HCT116 (cell line): Measurements from ENCODE around the gene SLC52A1. TPM values are rescaled to one million over a fixed set of nuclear protein-coding genes. Genes with fewer than 3 reads are reported as not detected.

Experiments used
- ATAC-seq: fragments of 200-7000 bp; cut with Tn5 transposase; 2 replicates; pipeline ENCODE4 v1.9.1; 2020; ENCODE audit warnings: mild to moderate bottlenecking, moderate library complexity
- BruUV-seq: library from RNA; stranded (reverse); fragments of 400-500 nt; replicated peaks from 2 replicates; lab custom pipeline; 2021; lab: Mats Ljungman, UMichigan
- CTCF ChIA-PET: fragments of 300-600 bp; sonication (Branson Sonifier 250); formaldehyde crosslinking; loops from one replicate; lab custom pipeline; 2021; ENCODE audit warnings: antibody characterized with exemption; lab: Charles Lee
- POLR2A ChIA-PET: fragments of 300-600, 350-600 bp; sonication (Branson Sonifier 250); formaldehyde crosslinking; loops from one replicate; lab custom pipeline; 2021; ENCODE audit warnings: antibody characterized with exemption; lab: Charles Lee
- RAD21 ChIA-PET, 2 experiments: fragments of 300-600 bp; sonication (Branson Sonifier 250); formaldehyde crosslinking; loops; one replicate each; lab custom pipeline; 2023; ENCODE audit warnings: low total read pairs in 2 of 2; ENCODE audit not compliant: uncharacterized antibody in 2 of 2, unreplicated experiment in 2 of 2, low non-redundant PET in 1 of 2; lab: Charles Lee
- DNase-seq: peaks from one replicate; pipeline ENCODE4 v3.0.0-alpha.2; 2010; ENCODE audit warnings: low read depth, low spot score
- H2AFZ ChIP-seq: fragments of 200-600 bp; shearing (Covaris generic), sonication (generic); 2 replicates; pipeline ENCODE4 v1.6.1; 2017; ENCODE audit warnings: low read depth, mixed run types, mixed read lengths, antibody characterized with exemption, low read length; ENCODE audit not compliant: poor library complexity, severe bottlenecking
- H3K27ac ChIP-seq: 2 replicates; pipeline ENCODE4 v1.5.1; 2012; ENCODE audit warnings: low read depth, low read length
- H3K27me3 ChIP-seq: fragments of 200-600 bp; sonication (generic); 2 replicates; pipeline ENCODE4 v1.6.1; 2016; ENCODE audit warnings: mixed run types, low read length, mixed read lengths; ENCODE audit not compliant: insufficient read depth
- H3K36me3 ChIP-seq, 2 experiments: fragments of 200-500 bp in 1 of 2; fragments of 200-600 bp in 1 of 2; sonication (Bioruptor generic) in 1 of 2; sonication (generic) in 1 of 2; 2 replicates each; pipeline versions ENCODE4 v1.5.1 to v1.6.1; 2014 to 2016; ENCODE audit warnings: low read length in 2 of 2, inconsistent platforms in 1 of 2, mixed read lengths in 1 of 2, mixed run types in 1 of 2; ENCODE audit not compliant: insufficient read depth in 2 of 2, control insufficient read depth in 1 of 2
- H3K4me1 ChIP-seq, 2 experiments: fragments of 200-600 bp in 1 of 2; sonication (generic) in 1 of 2; 2 replicates each; pipeline versions ENCODE4 v1.5.1 to v1.6.1; 2012 to 2017; ENCODE audit warnings: low read length in 2 of 2, inconsistent platforms in 1 of 2, mild to moderate bottlenecking in 1 of 2, mixed read lengths in 1 of 2, mixed run types in 1 of 2, moderate library complexity in 1 of 2; ENCODE audit not compliant: insufficient read depth in 2 of 2, control insufficient read depth in 1 of 2
- H3K4me2 ChIP-seq: fragments of 200-600 bp; sonication (generic); 2 replicates; pipeline ENCODE4 v1.6.1; 2017; ENCODE audit warnings: mixed run types, low read length, mixed read lengths
- H3K4me3 ChIP-seq, 2 experiments: fragments of 200-600 bp in 1 of 2; sonication (generic) in 1 of 2; replicated peaks in 1 of 2; 2 replicates each; pipeline ENCODE4 v1.5.1; 2011 to 2016; ENCODE audit warnings: low read length in 2 of 2, control low read depth in 1 of 2, low read depth in 1 of 2, mild to moderate bottlenecking in 1 of 2, mixed read lengths in 1 of 2, mixed run types in 1 of 2
- H3K79me2 ChIP-seq: fragments of 200-600 bp; sonication (generic); 2 replicates; pipeline ENCODE4 v1.6.1; 2017; ENCODE audit warnings: mild to moderate bottlenecking, mixed run types, low read length, moderate library complexity, mixed read lengths; ENCODE audit not compliant: insufficient read depth
- H3K9ac ChIP-seq: fragments of 200-600 bp; sonication (generic); 2 replicates; pipeline ENCODE4 v1.6.1; 2016; ENCODE audit warnings: low read length, mixed read lengths
- H3K9me2 ChIP-seq: fragments of 200-600 bp; sonication (generic), shearing (Covaris generic); 2 replicates; pipeline ENCODE4 v1.6.1; 2017; ENCODE audit warnings: mixed run types, mild to moderate bottlenecking, moderate library complexity; ENCODE audit not compliant: insufficient read depth
- H3K9me3 ChIP-seq, 2 experiments: fragments of 200-500 bp in 1 of 2; fragments of 200-600 bp in 1 of 2; sonication (Bioruptor generic) in 1 of 2; sonication (generic) in 1 of 2; 2 replicates each; pipeline ENCODE4 v1.6.1; 2014 to 2017; ENCODE audit warnings: low read length in 2 of 2, mixed read lengths in 2 of 2, inconsistent platforms in 1 of 2, low read depth in 1 of 2, mild to moderate bottlenecking in 1 of 2, mixed run types in 1 of 2, moderate library complexity in 1 of 2; ENCODE audit not compliant: control insufficient read depth in 1 of 2, insufficient read depth in 1 of 2
- H4K20me1 ChIP-seq: fragments of 200-600 bp; sonication (generic), shearing (Covaris generic); 2 replicates; pipeline ENCODE4 v1.6.1; 2017; ENCODE audit warnings: mixed run types, mild to moderate bottlenecking, moderate library complexity; ENCODE audit not compliant: insufficient read depth
- POLR2A ChIP-seq: IDR thresholded peaks from 2 replicates; pipeline ENCODE4 v1.7.0; 2011; ENCODE audit warnings: borderline replicate concordance; ENCODE audit not compliant: insufficient read depth, insufficient read length; ENCODE audit errors: extremely low read depth
- POLR2AphosphoS5 ChIP-seq: IDR thresholded peaks from 2 replicates; pipeline ENCODE4 v1.6.1; 2011; ENCODE audit warnings: mild to moderate bottlenecking, low read depth, low read length, moderate library complexity
- SP1 ChIP-seq: IDR thresholded peaks from 2 replicates; pipeline ENCODE4 v1.6.1; 2012; ENCODE audit warnings: low read depth
- SRF ChIP-seq: IDR thresholded peaks from 2 replicates; pipeline ENCODE4 v1.6.1; 2012; ENCODE audit warnings: low read depth
- ZFX ChIP-seq: fragments of 450-650 bp; IDR thresholded peaks from 2 replicates; pipeline ENCODE4 v1.6.1; 2017
- intact Hi-C: fragments of 100-400 bp; cut with micrococcal nuclease; formaldehyde crosslinking; loops from 2 replicates; pipeline ENCODE4 v1.10.0; 2022
- total RNA-seq: library from RNA; stranded (reverse); gene quantifications from one replicate; pipeline ENCODE4 v1.2.1, GENCODE V29; 2021; ENCODE audit not compliant: unreplicated experiment

Gene SLC52A1
- total RNA-seq, 1 experiment from 2014 or later, result not detected

DNA sequence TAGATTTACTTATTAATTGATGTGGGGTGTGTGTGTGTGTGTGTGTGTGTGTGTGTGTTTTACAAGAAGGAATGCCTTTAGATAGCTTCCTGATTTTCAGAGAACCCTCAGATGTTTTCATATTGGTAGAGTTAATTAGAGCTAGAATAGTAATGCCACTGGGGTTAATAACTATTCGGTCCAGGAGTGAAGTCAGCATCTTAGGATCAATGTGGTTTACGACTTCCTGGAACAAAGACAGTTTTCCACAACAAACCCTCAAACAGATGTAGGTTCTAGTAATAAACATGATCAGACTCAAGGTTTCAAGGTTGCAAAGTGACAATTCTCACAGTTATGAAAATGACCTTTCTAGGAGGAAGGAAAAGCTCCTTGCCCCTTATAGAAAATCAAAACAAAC is 12.2 kb upstream of the SLC52A1 start:
- CTCF ChIA-PET, result no interaction called here

DNA sequence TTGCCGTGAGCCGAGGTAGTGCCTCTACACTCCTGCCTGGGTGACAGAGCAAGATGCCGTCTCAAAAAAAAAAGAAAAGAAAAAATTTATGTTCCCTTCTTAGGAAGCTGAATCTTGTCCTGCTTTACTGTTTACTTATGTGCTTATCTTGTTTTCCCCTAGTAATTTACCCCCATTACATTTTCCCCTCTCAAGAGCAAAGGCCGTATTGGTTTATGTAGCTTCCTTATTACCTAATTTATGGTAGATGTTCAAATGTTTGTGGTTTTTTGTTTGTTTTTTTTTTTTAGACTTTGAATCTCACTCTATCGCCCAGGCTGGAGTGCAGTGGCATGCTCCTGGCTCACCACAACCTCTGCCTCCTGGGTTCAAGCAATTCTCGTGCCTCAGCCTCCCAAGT is 10.3 kb upstream of the SLC52A1 start:
- BruUV-seq, result no TSS peak
- Histone ChIP-seq H4K20me1 (no peaks in the 10 kb centered on the region), H3K9me3 (0 out of 4 replicates have a peak, but pooled peaks cover 0 to 2% of the 10 kb centered on the region in 2 experiments), H3K4me3 (no peak overlapping the region), H3K4me1 (peaks cover 0 to 6% of the 10 kb centered on the region in 2 experiments; a peak in 1 of 4 replicates), H3K36me3 (no peaks in the 10 kb centered on the region), H2AFZ (no peak overlapping the region), H3K9ac (no peak overlapping the region), H3K9me2 (no peaks in the 10 kb centered on the region), H3K27me3 (no peaks in the 10 kb centered on the region), H3K27ac (no peak overlapping the region), H3K79me2 (no peaks in the 10 kb centered on the region), H3K4me2 (no peak overlapping the region)
- no peak for TF ChIP-seq POLR2A
- ATAC-seq (no peak), DNase-seq (no peak)
- CTCF ChIA-PET, result interaction anchor here (1.2 kb wide), 1 partner anchor 10 kb away, joined by 3 read pairs; no protein-coding TSS in a partner anchor
- RAD21 ChIA-PET, result no interaction called here
- intact Hi-C loops, result no loop called here
- POLR2A ChIA-PET, result no interaction called here

More for the DNA sequence above, 12.2 kb upstream of the SLC52A1 start:
- no peaks in the 10 kb centered on the region for H3K36me3 ChIP-seq
- peaks cover 0 to 5% of the 10 kb centered on the region in 2 experiments; a peak in 1 of 4 replicates for H3K4me1 ChIP-seq
- no peak overlapping the region for H3K4me2 ChIP-seq
- H2AFZ ChIP-seq, result no peak overlapping the region
- TF ChIP-seq ZFX (no peak), SP1 (no peak), SRF (no peak), POLR2AphosphoS5 (no peak)
- ChIA-PET RAD21 (no interaction called here), POLR2A (interaction anchor here (0.6 kb wide), 1 partner anchor 39 kb away, joined by 3 read pairs; no protein-coding TSS in a partner anchor)
- DNase-seq, result no peak
- H3K9me2 ChIP-seq, result no peaks in the 10 kb centered on the region
- ATAC-seq, result no peak
- no peaks in the 10 kb centered on the region for H3K79me2 ChIP-seq
- intact Hi-C loops, result no loop called here
- no peaks in the 10 kb centered on the region for H3K9me3 ChIP-seq
- no TSS peak for BruUV-seq
- no peak overlapping the region for H3K9ac ChIP-seq
- H3K27me3 ChIP-seq, result no peaks in the 10 kb centered on the region
- H3K27ac ChIP-seq, result no peak overlapping the region
- no peak overlapping the region for H3K4me3 ChIP-seq
- H4K20me1 ChIP-seq, result no peaks in the 10 kb centered on the region
